HG03064 (cell line): ENCODE measurements around the gene GPR37L1.
"Not testable (repeated sequence)": the region's sequence is repeated elsewhere in the genome, so short reads cannot be mapped to it uniquely, and the experiment has no call there.

Experiments used
- ATAC-seq: cut with Tn5 transposase; IDR thresholded peaks from one replicate; pipeline ENCODE4 v1.9.1; 2021; ENCODE audit warnings: low read depth; ENCODE audit not compliant: unreplicated experiment

The GPR37L1 gene

GRCh38 chr1:202107801-202108731 lies 14.7 kb upstream of the GPR37L1 start:
- no peak for ATAC-seq

- ATAC-seq = no peak
Observed at GRCh38 chr1:202110977-202111376, 11.7 kb upstream of the GPR37L1 start.

- ATAC-seq = not testable (repeated sequence)
Observed at GRCh38 chr1:202111589-202111988, 11.1 kb upstream of the GPR37L1 start.

GRCh38 chr1:202112859-202113689 lies 9.6 kb upstream of the GPR37L1 start:
- ATAC-seq = no peak

- no peak for ATAC-seq
Observed at GRCh38 chr1:202113690-202114300, 8.9 kb upstream of the GPR37L1 start.

GRCh38 chr1:202116287-202116686 lies 6.4 kb upstream of the GPR37L1 start:
- ATAC-seq = no peak

- no peak for ATAC-seq
Observed at GRCh38 chr1:202117898-202118371, 4.8 kb upstream of the GPR37L1 start.

- no peak for ATAC-seq
Observed at GRCh38 chr1:202121006-202121405, 1.7 kb upstream of the GPR37L1 start.

GRCh38 chr1:202123336-202123813 lies 658 bp downstream of the GPR37L1 start:
- ATAC-seq = no peak

- ATAC-seq = no peak
Observed at GRCh38 chr1:202124142-202124541, 1.4 kb downstream of the GPR37L1 start.

GRCh38 chr1:202125611-202126010 lies 2.9 kb downstream of the GPR37L1 start:
- ATAC-seq = no peak

- no peak for ATAC-seq
Observed at GRCh38 chr1:202126426-202126825, 3.7 kb downstream of the GPR37L1 start.

GRCh38 chr1:202127061-202127460 lies 4.3 kb downstream of the GPR37L1 start:
- ATAC-seq = no peak

GRCh38 chr1:202127836-202128622 lies 5.3 kb downstream of the GPR37L1 start:
- no peak for ATAC-seq

- ATAC-seq = no peak
Observed at GRCh38 chr1:202129453-202130296, 7.0 kb downstream of the GPR37L1 start.

GRCh38 chr1:202130297-202130721 lies 7.6 kb downstream of the GPR37L1 start:
- ATAC-seq = no peak

- no peak for ATAC-seq
Observed at GRCh38 chr1:202130816-202131522, 8.3 kb downstream of the GPR37L1 start.
